Measurements from ENCODE around the gene DST.
"Not testable (repeated sequence)": the region's sequence is repeated elsewhere in the genome, so short reads cannot be mapped to it uniquely, and the experiment has no call there.

Gene DST

DNA sequence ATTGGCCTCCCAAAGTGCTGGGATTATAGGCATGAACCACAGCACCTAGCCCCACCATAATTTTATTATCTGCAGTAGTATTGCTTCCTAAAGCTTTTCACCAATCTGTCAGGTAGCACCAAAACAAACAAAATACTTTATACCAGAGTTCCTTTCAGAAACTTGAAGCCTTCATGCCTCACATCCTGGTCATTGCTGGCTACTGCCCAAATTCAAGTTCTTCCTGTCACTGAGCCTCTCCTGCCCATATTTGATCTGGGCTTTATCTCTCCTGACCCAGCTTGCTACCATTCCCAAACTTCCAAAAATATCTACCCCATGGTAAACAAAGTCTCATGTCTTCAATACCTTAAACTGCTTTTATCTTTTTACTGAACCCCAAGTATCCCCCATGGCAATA is 34.9 kb upstream of the DST start:
- H3K4me3 ChIP-seq (ENCODE audit: low read length): no peak overlapping the region
- TF ChIP-seq ZNF274 (IDR thresholded peaks at IDR 0.05; ENCODE audit: low read depth, low read length): no peak

DNA sequence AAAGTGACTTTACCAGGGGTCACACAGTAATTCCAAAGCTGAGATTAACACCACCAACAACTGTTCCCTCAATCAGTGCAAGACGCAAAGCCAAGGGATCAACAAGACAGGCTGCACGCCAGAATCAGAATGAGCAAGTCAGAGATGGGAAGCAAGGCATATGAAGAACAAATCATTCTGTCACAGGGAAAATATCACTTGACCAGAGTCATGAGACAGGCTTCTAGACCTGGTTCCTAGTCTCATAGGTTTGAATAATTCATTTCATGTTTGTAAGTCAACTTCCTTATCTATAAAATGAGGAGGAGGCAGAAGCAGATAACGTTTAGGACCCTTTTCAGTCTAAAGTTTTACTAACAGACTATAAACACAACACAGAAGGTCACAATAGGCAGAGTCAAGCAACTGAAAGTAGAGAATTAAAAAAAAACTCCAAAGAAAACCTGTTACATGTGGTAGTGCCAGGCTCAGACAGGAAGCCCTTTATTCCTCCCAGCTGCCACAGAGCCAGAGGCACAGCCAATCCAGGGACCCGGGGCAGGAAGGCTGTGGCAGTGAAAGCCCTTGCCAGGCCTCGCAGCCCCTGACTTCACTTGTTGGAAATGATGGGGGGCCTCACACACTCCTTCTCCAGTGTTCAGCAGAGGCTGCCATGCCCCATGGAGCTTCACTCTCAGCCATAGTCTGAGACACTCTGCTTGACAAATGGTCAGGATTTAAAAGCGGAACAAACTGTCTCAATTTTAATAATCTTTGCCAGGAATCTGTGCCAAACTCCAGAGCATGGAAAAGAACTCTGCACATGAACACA is 29.2 kb upstream of the DST start:
- H3K4me3 ChIP-seq (ENCODE audit: low read length): no peak overlapping the region
- no peak for TF ChIP-seq ZNF274 (IDR thresholded peaks at IDR 0.05; ENCODE audit: low read depth, low read length)

DNA sequence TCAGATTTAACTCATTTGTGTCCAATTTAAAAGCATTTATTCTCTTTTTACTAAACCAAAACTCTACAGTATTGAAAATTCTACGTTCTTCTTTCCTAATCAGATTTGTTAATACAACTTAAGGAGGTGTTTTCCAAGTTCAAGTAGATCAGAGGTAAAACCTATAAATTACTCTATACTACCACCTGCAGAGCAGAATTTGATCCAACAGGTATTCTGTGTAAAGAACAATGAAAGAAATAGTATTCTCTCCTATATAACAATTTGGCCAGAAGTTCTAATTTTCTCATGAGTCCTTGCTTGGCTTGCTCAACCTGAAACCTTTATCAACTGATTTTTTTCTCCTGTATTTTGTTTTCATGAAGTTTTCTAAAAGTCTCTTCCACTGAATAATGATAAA is 28.5 kb upstream of the DST start:
- no peak for TF ChIP-seq ZNF274 (IDR thresholded peaks at IDR 0.05; ENCODE audit: low read depth, low read length)
- no peak overlapping the region for H3K4me3 ChIP-seq (ENCODE audit: low read length)

GRCh38 chr6:56669041-56669440 is 26.4 kb upstream of the DST start:
- TF ChIP-seq ZNF274 (IDR thresholded peaks at IDR 0.05; ENCODE audit: low read depth, low read length): no peak

GRCh38 chr6:56668158-56668557 is 25.5 kb upstream of the DST start:
- no peak overlapping the region for H3K4me3 ChIP-seq (ENCODE audit: low read length)
- TF ChIP-seq ZNF274 (IDR thresholded peaks at IDR 0.05; ENCODE audit: low read depth, low read length): no peak

More at GRCh38 chr6:56669041-56669440, 26.4 kb upstream of the DST start:
- no peak overlapping the region for H3K4me3 ChIP-seq (ENCODE audit: low read length)

DNA sequence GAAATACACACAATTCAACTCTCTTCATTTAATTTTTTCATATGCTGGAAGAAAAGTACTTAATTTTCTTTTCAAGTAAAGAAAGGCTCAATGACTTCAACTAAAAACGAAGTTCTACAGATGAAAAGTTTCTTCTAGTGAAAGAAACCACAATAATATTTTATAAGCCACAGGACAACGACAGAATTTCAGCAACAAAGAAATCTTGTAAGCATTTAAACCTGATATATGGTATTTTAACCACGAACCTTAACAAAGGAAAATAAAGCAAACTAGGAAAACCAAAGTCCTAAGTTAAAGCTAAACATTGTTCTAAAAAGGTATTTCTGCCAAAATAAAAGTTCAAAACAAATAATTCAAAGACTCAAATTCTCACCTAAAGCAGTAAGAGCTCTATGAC is 24.6 kb upstream of the DST start:
- no peak for TF ChIP-seq ZNF274 (IDR thresholded peaks at IDR 0.05; ENCODE audit: low read depth, low read length)
- H3K4me3 ChIP-seq (ENCODE audit: low read length): no peak overlapping the region

- TF ChIP-seq ZNF274 (IDR thresholded peaks at IDR 0.05; ENCODE audit: low read depth, low read length): no peak
- H3K4me3 ChIP-seq (ENCODE audit: low read length): no peak overlapping the region
These were observed 21.3 kb upstream of the DST start for GRCh38 chr6:56664029-56664428.

DNA sequence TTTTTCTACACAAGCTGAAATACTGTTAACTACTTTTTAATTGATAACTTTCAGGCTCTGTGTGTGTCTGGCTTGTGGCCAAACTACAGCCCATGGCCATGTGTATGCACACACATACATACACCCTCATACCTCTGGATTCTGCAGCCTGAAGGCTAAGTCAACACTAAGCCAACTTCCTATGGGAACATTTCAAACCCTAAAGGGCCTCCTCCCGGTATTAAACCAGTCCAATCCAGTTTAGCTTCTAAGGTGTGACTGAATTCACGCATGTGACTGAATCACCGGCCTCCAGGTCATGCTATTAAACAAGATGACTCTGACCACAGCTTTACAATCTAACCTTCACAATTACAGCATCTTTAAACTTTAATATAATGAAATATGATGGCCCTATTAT is 20.7 kb upstream of the DST start:
- no peak overlapping the region for H3K4me3 ChIP-seq (ENCODE audit: low read length)
- no peak for TF ChIP-seq ZNF274 (IDR thresholded peaks at IDR 0.05; ENCODE audit: low read depth, low read length)

DNA sequence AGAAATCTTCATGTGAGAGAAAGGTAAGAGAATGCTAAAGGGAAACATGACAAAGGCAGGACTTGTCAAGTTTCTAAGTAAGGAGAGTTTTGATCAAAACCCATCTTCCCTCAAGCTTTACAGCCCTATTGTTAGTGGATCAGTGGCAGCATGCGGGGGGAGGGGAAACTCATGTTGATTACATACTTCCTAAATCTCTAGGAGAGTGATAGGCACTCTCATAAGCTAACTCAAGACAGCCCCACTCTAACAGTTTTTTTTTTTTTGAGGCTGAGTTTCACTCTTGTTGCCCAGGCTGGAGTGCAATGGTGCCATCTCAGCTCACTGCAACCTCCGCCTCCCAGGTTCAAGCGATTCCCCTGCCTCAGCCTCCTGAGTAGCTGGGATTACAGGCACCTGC is 18.6 kb upstream of the DST start:
- H3K4me3 ChIP-seq (ENCODE audit: low read length): not testable (repeated sequence)

GRCh38 chr6:56660381-56660730 is 17.7 kb upstream of the DST start:
- no peak for TF ChIP-seq ZNF274 (IDR thresholded peaks at IDR 0.05; ENCODE audit: low read depth, low read length)
- H3K4me3 ChIP-seq (ENCODE audit: low read length): no peak overlapping the region

GRCh38 chr6:56659721-56660380 is 17.2 kb upstream of the DST start:
- TF ChIP-seq ZNF274 (IDR thresholded peaks at IDR 0.05; ENCODE audit: low read depth, low read length): no peak
- H3K4me3 ChIP-seq (ENCODE audit: low read length): no peak overlapping the region; the same call in 1 of the 2 replicates

GRCh38 chr6:56658326-56658725 is 15.6 kb upstream of the DST start:
- no peak overlapping the region for H3K4me3 ChIP-seq (ENCODE audit: low read length)
- no peak for TF ChIP-seq ZNF274 (IDR thresholded peaks at IDR 0.05; ENCODE audit: low read depth, low read length)

DNA sequence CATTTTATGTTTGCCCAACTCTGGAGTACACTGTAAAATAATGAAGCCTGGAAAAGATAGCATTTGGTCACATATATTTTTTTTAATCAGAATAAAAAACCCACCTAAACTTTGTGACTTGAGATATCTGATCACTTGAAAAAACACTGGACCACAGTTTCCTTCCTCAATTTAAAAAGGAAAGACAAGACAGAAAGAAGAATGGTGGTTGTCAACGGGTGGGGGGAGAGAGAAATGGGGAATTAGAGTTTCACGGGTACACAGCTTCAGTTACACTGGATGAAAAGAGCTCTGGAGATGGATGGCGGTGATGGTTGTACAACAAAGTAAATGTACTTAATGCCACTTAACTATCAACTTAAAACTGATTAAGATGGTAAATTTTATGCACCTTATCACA is 14.7 kb upstream of the DST start:
- no peak overlapping the region for H3K4me3 ChIP-seq (ENCODE audit: low read length)
- TF ChIP-seq ZNF274 (IDR thresholded peaks at IDR 0.05; ENCODE audit: low read depth, low read length): no peak

DNA sequence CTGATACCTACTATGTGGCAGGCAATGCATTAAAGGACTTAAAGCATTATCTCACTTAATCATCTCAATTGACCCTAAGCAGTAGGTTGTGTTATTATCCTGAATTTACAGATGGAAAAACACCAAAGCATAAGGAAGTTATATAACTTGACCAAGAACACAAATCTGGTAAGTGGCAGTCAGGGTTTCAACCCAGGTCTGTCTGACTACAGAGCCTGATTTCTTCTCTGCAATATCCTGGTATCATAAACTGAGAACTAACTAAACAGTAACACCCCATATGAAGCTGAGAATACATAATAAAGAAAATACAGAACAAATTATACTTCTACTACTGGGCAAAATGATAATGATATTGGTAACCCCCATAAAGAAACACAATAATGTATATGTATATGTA is 13.8 kb upstream of the DST start:
- no peak for TF ChIP-seq ZNF274 (IDR thresholded peaks at IDR 0.05; ENCODE audit: low read depth, low read length)
- no peak overlapping the region for H3K4me3 ChIP-seq (ENCODE audit: low read length)

GRCh38 chr6:56655996-56656395 is 13.3 kb upstream of the DST start:
- TF ChIP-seq ZNF274 (IDR thresholded peaks at IDR 0.05; ENCODE audit: low read depth, low read length): no peak
- no peak overlapping the region for H3K4me3 ChIP-seq (ENCODE audit: low read length)

GRCh38 chr6:56655249-56655648 is 12.6 kb upstream of the DST start:
- H3K4me3 ChIP-seq (ENCODE audit: low read length): no peak overlapping the region
- no peak for TF ChIP-seq ZNF274 (IDR thresholded peaks at IDR 0.05; ENCODE audit: low read depth, low read length)
